GM12891 (cell line): ENCODE results near the gene TMEM139.

Source experiments
- POLR2A ChIP-seq: IDR thresholded peaks from 2 replicates; pipeline ENCODE4 v1.6.1; 2011; ENCODE audit warnings: low read depth, low read length, control low read depth
- POLR2AphosphoS5 ChIP-seq: IDR thresholded peaks from 2 replicates; pipeline ENCODE4 v1.6.1; 2011; ENCODE audit warnings: low read depth, low read length, control low read depth

DNA sequence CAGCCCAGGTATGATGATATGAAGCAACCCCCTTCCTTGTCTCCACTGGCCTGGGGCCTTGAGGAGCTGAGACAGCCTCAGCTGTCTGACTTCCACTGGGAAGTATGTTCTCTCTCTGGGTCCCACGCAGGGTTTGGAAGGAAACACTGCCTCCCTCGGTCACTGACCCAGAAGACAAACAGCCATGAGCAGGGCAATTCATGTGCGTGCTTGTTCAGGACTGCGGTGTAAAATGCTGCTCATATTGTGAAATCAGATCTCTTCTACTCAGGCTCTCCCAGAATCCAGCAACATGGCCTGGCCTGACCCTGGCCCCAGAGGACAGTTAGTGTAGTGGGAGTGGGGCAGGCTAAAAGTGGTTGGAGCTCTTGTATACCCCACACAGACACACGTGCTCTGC, 33.9 kb downstream of the TMEM139 start:
- TF ChIP-seq POLR2AphosphoS5 (no peak), POLR2A (no peak)
